Activated CD4-positive, alpha-beta T cell treated with anti-CD3 and anti-CD28 coated beads, Interleukin-2, Interleukin-4, amounts not matched to agents 100 ng/mL and 50 ng/mL, durations not matched to agents 16 hours and 8 hours (primary cell): ENCODE measurements around the gene SERPINA4.
"Not testable (repeated sequence)": the region's sequence is repeated elsewhere in the genome, so short reads cannot be mapped to it uniquely, and the experiment has no call there.

Source experiments
- DNase-seq: peaks from one replicate; pipeline ENCODE4 v3.0.0-alpha.2; 2020; ENCODE audit warnings: low spot score

Gene SERPINA4

GRCh38 chr14:94569381-94570001 lies 8.2 kb downstream of the SERPINA4 start:
- no peak for DNase-seq

- no peak for DNase-seq
Observed at GRCh38 chr14:94570002-94570400, 8.8 kb downstream of the SERPINA4 start.

GRCh38 chr14:94570440-94570839 lies 9.2 kb downstream of the SERPINA4 start:
- no peak for DNase-seq

- DNase-seq: no peak
Observed at GRCh38 chr14:94571395-94571794, 10.2 kb downstream of the SERPINA4 start.

- no peak for DNase-seq
Observed at GRCh38 chr14:94571950-94572349, 10.7 kb downstream of the SERPINA4 start.

- no peak for DNase-seq
Observed at GRCh38 chr14:94572637-94573303, 11.5 kb downstream of the SERPINA4 start.

- DNase-seq: no peak
Observed at GRCh38 chr14:94573475-94574277, 12.4 kb downstream of the SERPINA4 start.

- DNase-seq: no peak
Observed at GRCh38 chr14:94574336-94574735, 13.1 kb downstream of the SERPINA4 start.

- DNase-seq: no peak
Observed at GRCh38 chr14:94575730-94576585, 14.7 kb downstream of the SERPINA4 start.

- DNase-seq: not testable (repeated sequence)
Observed at GRCh38 chr14:94577472-94577871, 16.2 kb downstream of the SERPINA4 start.

GRCh38 chr14:94578712-94579111 lies 17.5 kb downstream of the SERPINA4 start:
- DNase-seq: no peak

GRCh38 chr14:94581127-94581999 lies 20.1 kb downstream of the SERPINA4 start, which contains the start of gene SERPINA5:
Gene SERPINA5 (plus strand): TSS chr14:94581426. CDS start chr14:94587363, 5,937 bp downstream.
- DNase-seq: no peak

- DNase-seq: no peak
Observed at GRCh38 chr14:94582199-94582750, 21.0 kb downstream of the SERPINA4 start.

GRCh38 chr14:94582851-94583250 lies 21.6 kb downstream of the SERPINA4 start:
- no peak for DNase-seq

GRCh38 chr14:94583557-94583956 lies 22.3 kb downstream of the SERPINA4 start:
- DNase-seq: no peak

GRCh38 chr14:94584591-94585280 lies 23.5 kb downstream of the SERPINA4 start:
- DNase-seq: no peak

- DNase-seq: no peak
Observed at GRCh38 chr14:94586635-94587034, 25.4 kb downstream of the SERPINA4 start.

- DNase-seq: no peak
Observed at GRCh38 chr14:94588311-94588710, 27.1 kb downstream of the SERPINA4 start.

GRCh38 chr14:94591073-94591472 lies 29.8 kb downstream of the SERPINA4 start:
- no peak for DNase-seq

- no peak for DNase-seq
Observed at GRCh38 chr14:94591871-94592270, 30.6 kb downstream of the SERPINA4 start.
